DND-41 (cell line): Measurements from ENCODE around the gene AP3M1.

Experiments
- CTCF ChIP-seq: IDR thresholded peaks from 2 replicates; pipeline ENCODE4 v1.5.1; 2012; ENCODE audit warnings: borderline replicate concordance, low read length, moderate library complexity, mild to moderate bottlenecking; ENCODE audit not compliant: poor library complexity, severe bottlenecking; ENCODE audit errors: extremely low read depth
- EZH2 ChIP-seq: IDR thresholded peaks from 3 replicates; pipeline ENCODE4 v1.6.1; 2012; ENCODE audit warnings: borderline replicate concordance, low read depth, mild to moderate bottlenecking, moderate library complexity, low read length, inconsistent platforms; ENCODE audit not compliant: severe bottlenecking

DNA sequence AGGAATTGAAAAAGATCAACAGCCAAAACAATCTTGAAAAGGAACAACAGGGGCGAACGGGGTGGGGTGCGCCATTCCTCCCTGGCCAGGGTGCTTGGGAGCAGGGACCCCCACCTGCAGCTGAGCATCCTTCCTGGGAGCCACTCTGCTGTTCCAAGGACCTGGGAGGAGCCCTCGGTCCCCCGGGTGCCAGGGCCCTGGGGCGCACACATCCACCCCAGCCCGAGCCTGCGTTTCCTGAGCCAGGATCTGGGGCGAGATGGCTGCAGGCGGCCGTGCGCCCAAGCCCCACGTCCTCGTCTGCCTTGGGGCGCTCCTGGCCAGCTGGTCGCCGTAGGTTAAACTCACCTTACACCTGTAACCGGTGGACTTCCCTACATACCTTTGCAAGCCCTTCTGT, 10.6 kb downstream of the AP3M1 start:
- TF ChIP-seq EZH2 (no peak), CTCF (no peak)
